ENCODE measurements around the gene HGFAC. TPM values are rescaled to one million over a fixed set of nuclear protein-coding genes. Genes with fewer than 3 reads are reported as not detected.

The HGFAC gene
- total RNA-seq, 1 experiment from 2014 or later: 0.20 TPM

DNA sequence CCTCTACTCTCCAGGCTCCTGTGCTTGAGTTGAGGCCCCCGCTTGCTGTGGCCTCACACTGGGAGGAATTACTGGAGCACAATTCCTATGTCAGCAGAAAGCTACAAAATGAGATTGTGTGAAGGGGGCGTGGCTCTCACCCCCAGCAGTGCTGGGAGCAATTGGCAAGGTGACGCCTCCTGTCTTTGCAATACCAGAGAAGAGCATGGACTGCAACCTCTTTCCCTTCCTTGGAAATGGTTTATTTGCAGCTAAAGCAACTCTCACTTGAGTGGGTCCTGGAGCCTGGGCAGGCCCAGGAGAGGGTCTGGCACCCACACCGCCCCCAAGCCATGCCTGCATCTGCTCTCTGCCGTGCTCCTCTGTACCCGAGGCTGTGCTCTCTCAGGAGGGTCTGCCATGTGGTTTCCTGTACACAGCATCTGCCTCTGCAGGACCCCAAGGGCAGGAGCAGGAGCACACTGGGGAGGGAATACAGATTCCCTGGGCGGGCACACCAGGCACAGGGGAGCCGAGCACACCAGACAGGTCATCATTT, 32.9 kb upstream of the HGFAC start (continued):
- TF ChIP-seq, protein P1, sequence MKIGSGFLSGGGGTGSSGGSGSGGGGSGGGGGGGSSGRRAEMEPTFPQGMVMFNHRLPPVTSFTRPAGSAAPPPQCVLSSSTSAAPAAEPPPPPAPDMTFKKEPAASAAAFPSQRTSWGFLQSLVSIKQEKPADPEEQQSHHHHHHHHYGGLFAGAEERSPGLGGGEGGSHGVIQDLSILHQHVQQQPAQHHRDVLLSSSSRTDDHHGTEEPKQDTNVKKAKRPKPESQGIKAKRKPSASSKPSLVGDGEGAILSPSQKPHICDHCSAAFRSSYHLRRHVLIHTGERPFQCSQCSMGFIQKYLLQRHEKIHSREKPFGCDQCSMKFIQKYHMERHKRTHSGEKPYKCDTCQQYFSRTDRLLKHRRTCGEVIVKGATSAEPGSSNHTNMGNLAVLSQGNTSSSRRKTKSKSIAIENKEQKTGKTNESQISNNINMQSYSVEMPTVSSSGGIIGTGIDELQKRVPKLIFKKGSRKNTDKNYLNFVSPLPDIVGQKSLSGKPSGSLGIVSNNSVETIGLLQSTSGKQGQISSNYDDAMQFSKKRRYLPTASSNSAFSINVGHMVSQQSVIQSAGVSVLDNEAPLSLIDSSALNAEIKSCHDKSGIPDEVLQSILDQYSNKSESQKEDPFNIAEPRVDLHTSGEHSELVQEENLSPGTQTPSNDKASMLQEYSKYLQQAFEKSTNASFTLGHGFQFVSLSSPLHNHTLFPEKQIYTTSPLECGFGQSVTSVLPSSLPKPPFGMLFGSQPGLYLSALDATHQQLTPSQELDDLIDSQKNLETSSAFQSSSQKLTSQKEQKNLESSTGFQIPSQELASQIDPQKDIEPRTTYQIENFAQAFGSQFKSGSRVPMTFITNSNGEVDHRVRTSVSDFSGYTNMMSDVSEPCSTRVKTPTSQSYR (CRISPR knock-in tag; IDR thresholded peaks at IDR 0.05): no peak
- TF ChIP-seq OVOL2 (CRISPR knock-in tag; IDR thresholded peaks at IDR 0.05; ENCODE audit: borderline replicate concordance) (no peak), KAT7 (CRISPR knock-in tag; IDR thresholded peaks at IDR 0.05; ENCODE audit: borderline replicate concordance) (no peak), SOX15 (CRISPR knock-in tag; IDR thresholded peaks at IDR 0.05) (no peak), ZNF219 (CRISPR knock-in tag; IDR thresholded peaks at IDR 0.05; ENCODE audit: borderline replicate concordance) (no peak)

DNA sequence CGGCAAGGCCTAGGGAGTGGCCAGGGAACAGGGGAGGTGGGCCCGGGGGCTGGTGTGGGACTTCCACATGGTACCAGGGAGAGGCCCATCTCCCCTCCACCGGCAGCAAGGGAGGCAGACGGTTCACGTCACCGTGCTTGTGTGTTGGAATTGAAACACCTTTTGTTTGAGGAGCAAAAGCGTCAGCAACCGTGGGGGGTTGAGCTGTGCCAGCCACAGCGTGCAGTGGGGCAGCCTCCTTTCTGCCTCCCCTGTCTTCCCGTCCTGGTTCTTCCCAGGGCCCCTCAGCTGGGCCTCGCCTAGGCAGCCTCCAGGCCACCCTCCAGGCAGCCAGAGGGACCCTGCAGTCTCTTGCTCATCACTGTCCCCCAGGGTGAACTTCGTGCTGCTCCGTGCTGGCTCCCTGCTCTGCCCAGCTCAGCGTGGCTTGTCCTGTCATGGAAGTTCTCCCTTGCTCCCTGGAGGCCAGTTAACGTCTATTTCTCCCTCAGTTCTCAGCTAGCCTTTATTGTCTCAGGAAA, 32.1 kb upstream of the HGFAC start:
- TF ChIP-seq HMGA2 (CRISPR knock-in tag; IDR thresholded peaks at IDR 0.05) (no peak), ETV6 (CRISPR knock-in tag; IDR thresholded peaks at IDR 0.05) (no peak), ZNF416 (CRISPR knock-in tag; IDR thresholded peaks at IDR 0.05) (no peak), NR1H2 (CRISPR knock-in tag; IDR thresholded peaks at IDR 0.05) (no peak)
- TF ChIP-seq, protein P2, sequence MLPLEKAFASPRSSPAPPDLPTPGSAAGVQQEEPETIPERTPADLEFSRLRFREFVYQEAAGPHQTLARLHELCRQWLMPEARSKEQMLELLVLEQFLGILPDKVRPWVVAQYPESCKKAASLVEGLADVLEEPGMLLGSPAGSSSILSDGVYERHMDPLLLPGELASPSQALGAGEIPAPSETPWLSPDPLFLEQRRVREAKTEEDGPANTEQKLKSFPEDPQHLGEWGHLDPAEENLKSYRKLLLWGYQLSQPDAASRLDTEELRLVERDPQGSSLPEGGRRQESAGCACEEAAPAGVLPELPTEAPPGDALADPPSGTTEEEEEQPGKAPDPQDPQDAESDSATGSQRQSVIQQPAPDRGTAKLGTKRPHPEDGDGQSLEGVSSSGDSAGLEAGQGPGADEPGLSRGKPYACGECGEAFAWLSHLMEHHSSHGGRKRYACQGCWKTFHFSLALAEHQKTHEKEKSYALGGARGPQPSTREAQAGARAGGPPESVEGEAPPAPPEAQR (CRISPR knock-in tag; IDR thresholded peaks at IDR 0.05): no peak
- TF ChIP-seq, protein P3, sequence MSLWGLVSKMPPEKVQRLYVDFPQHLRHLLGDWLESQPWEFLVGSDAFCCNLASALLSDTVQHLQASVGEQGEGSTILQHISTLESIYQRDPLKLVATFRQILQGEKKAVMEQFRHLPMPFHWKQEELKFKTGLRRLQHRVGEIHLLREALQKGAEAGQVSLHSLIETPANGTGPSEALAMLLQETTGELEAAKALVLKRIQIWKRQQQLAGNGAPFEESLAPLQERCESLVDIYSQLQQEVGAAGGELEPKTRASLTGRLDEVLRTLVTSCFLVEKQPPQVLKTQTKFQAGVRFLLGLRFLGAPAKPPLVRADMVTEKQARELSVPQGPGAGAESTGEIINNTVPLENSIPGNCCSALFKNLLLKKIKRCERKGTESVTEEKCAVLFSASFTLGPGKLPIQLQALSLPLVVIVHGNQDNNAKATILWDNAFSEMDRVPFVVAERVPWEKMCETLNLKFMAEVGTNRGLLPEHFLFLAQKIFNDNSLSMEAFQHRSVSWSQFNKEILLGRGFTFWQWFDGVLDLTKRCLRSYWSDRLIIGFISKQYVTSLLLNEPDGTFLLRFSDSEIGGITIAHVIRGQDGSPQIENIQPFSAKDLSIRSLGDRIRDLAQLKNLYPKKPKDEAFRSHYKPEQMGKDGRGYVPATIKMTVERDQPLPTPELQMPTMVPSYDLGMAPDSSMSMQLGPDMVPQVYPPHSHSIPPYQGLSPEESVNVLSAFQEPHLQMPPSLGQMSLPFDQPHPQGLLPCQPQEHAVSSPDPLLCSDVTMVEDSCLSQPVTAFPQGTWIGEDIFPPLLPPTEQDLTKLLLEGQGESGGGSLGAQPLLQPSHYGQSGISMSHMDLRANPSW (CRISPR knock-in tag; conservative IDR thresholded peaks at IDR 0.05; ENCODE audit: low read depth): no peak
- TF ChIP-seq, protein P4, sequence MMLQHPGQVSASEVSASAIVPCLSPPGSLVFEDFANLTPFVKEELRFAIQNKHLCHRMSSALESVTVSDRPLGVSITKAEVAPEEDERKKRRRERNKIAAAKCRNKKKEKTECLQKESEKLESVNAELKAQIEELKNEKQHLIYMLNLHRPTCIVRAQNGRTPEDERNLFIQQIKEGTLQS (CRISPR knock-in tag; conservative IDR thresholded peaks at IDR 0.05): no peak
- POLR2A ChIA-PET: no interaction called here
- ATAC-seq (no peak), DNase-seq (ENCODE audit: low spot score) (no peak)
- H3K9me3 Mint-ChIP-seq: peaks cover 5% of the 10 kb centered on the region
- no peaks in the 10 kb centered on the region; the same call in 1 of the 2 replicates for H3K27me3 Mint-ChIP-seq (ENCODE audit: low read depth)
- peaks cover 10% of the 10 kb centered on the region; the same call in 1 of the 2 replicates for H3K4me1 Mint-ChIP-seq
- no peak overlapping the region for H3K4me3 Mint-ChIP-seq
- peaks cover 3% of the 10 kb centered on the region; the same call in 1 of the 2 replicates for H3K36me3 Mint-ChIP-seq
- CTCF ChIA-PET: interaction anchor here (1.0 to 1.9 kb wide), 5 partner anchors 9 to 71 kb away, joined by 3 to 4 read pairs (median 3); no protein-coding TSS in a partner anchor
- no peak overlapping the region; the same call in 1 of the 2 replicates for H3K27ac Mint-ChIP-seq

DNA sequence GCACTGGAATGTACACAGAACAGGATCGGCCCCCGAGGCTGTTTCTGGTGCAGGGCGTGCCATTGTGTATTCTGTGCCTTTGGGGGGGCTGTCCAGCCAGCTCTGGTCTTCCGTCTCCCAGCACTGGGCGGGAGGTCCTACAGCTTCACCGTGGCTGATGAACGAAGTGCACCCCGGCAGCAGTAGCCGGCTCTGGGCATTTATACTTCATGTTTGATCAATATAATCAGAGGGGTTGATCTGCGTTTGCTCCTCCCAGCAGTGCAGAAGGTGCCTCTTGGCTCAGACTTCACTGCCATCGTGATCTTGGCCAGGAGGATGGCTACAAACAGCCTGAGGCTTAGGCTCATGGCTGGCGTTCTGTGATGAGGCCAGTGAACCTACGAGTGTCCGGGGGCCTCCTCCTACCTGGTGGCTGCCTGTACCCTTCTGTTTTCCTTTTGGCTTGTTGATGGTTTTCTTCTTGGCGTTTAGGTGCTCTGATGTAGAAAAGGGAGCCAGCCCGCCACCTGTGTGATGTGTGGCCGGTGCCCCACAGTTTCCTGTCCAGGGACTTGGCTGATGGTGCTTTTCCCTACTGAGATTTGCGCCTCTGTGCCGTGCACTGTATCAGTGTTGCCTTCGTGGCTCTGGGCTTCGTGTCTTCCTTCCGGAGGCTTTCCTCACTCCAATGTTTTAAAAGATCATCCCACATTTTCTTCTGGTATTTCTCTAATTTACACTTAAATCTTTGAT, 31.2 kb upstream of the HGFAC start:
- Mint-ChIP-seq H3K4me1 (peaks cover 10% of the 10 kb centered on the region; the same call in 1 of the 2 replicates), H3K36me3 (no peaks in the 10 kb centered on the region), H3K27ac (no peak overlapping the region; the same call in 1 of the 2 replicates), H3K27me3 (ENCODE audit: low read depth) (no peaks in the 10 kb centered on the region), H3K9me3 (no peaks in the 10 kb centered on the region), H3K4me3 (no peak overlapping the region)
- DNase-seq (ENCODE audit: low spot score): no peak
- CTCF ChIA-PET: interaction anchor here (1.0 to 1.2 kb wide), 3 partner anchors 33 to 64 kb away, joined by 3 to 4 read pairs (median 3); no protein-coding TSS in a partner anchor
- no peak for ATAC-seq
- POLR2A ChIA-PET: no interaction called here
- TF ChIP-seq, protein P5, sequence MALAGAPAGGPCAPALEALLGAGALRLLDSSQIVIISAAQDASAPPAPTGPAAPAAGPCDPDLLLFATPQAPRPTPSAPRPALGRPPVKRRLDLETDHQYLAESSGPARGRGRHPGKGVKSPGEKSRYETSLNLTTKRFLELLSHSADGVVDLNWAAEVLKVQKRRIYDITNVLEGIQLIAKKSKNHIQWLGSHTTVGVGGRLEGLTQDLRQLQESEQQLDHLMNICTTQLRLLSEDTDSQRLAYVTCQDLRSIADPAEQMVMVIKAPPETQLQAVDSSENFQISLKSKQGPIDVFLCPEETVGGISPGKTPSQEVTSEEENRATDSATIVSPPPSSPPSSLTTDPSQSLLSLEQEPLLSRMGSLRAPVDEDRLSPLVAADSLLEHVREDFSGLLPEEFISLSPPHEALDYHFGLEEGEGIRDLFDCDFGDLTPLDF (CRISPR knock-in tag; IDR thresholded peaks at IDR 0.05): no peak
- TF ChIP-seq MXD4 (CRISPR knock-in tag; IDR thresholded peaks at IDR 0.05; ENCODE audit: borderline replicate concordance): no peak
- TF ChIP-seq, protein P6, sequence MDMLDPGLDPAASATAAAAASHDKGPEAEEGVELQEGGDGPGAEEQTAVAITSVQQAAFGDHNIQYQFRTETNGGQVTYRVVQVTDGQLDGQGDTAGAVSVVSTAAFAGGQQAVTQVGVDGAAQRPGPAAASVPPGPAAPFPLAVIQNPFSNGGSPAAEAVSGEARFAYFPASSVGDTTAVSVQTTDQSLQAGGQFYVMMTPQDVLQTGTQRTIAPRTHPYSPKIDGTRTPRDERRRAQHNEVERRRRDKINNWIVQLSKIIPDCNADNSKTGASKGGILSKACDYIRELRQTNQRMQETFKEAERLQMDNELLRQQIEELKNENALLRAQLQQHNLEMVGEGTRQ (CRISPR knock-in tag; IDR thresholded peaks at IDR 0.05): no peak
- TF ChIP-seq, protein P1 (CRISPR knock-in tag; IDR thresholded peaks at IDR 0.05): no peak

Measured in WTC11 (cell line).